Stimulated activated effector memory CD8-positive, alpha-beta T cell treated with anti-CD3 and anti-CD28 coated beads, Interleukin-12 subunit alpha, Interleukin-12 subunit beta, amount 100 ng/mL, for 72 hours (primary cell): Measurements from ENCODE around the gene TSPAN12.

Experiments
- ATAC-seq: fragments of 150-1000 bp; cut with Tn5 transposase; 2 replicates; pipeline ENCODE4 v1.10.0; 2021
- DNase-seq, 2 donors: peaks; one replicate each; pipeline ENCODE4 v3.0.0; 2021 to 2022; ENCODE audit warnings: low spot score in 2 of 2
- H3K27ac Mint-ChIP-seq: one replicate; pipeline ENCODE4 v1.8.0; 2022; ENCODE audit warnings: mild to moderate bottlenecking, mixed read lengths
- H3K36me3 Mint-ChIP-seq: one replicate; pipeline ENCODE4 v1.8.0; 2022; ENCODE audit warnings: mild to moderate bottlenecking, mixed read lengths
- H3K4me1 Mint-ChIP-seq: one replicate; pipeline ENCODE4 v1.8.0; 2022; ENCODE audit warnings: mixed read lengths
- H3K4me3 Mint-ChIP-seq: one replicate; pipeline ENCODE4 v1.8.0; 2022; ENCODE audit warnings: mild to moderate bottlenecking, mixed read lengths
- H3K9me3 Mint-ChIP-seq: one replicate; pipeline ENCODE4 v1.8.0; 2022; ENCODE audit warnings: mixed read lengths

Gene TSPAN12

GRCh38 chr7:120828528-120828927, 29.4 kb downstream of the TSPAN12 start:
- Mint-ChIP-seq H3K4me1 (no peaks in the 10 kb centered on the region), H3K27ac (no peak overlapping the region), H3K4me3 (no peak overlapping the region), H3K9me3 (no peaks in the 10 kb centered on the region), H3K36me3 (no peaks in the 10 kb centered on the region)
- DNase-seq: no peak
- ATAC-seq: no peak

GRCh38 chr7:120827371-120828118, 30.4 kb downstream of the TSPAN12 start:
- no peak overlapping the region for H3K27ac Mint-ChIP-seq
- no peak for ATAC-seq
- no peak overlapping the region for H3K4me3 Mint-ChIP-seq
- H3K9me3 Mint-ChIP-seq: no peaks in the 10 kb centered on the region
- no peaks in the 10 kb centered on the region for H3K36me3 Mint-ChIP-seq
- no peak for DNase-seq
- no peaks in the 10 kb centered on the region for H3K4me1 Mint-ChIP-seq

DNA sequence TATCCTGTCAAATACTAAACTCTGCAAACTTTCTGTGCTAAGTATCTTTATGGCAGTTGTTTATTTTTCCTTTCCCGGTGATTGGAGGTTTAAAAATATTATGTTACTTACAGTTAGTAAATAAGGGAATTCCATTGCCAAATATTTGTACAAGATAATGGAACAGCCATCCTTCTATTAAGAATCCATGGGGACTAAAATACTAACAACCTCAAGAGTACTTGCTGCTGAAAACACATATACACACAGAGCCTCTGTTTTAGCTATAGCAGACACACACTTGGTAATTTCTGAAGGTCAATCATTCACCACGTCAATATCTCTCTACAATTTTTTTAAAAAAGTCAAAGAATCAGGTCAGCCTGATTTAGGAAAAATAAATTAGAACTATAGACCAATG, 32.4 kb downstream of the TSPAN12 start:
- Mint-ChIP-seq H3K36me3 (no peaks in the 10 kb centered on the region), H3K27ac (no peak overlapping the region), H3K9me3 (no peaks in the 10 kb centered on the region), H3K4me1 (no peaks in the 10 kb centered on the region), H3K4me3 (no peak overlapping the region)
- DNase-seq: no peak
- ATAC-seq: no peak

GRCh38 chr7:120825152-120825551, 32.8 kb downstream of the TSPAN12 start:
- no peaks in the 10 kb centered on the region for H3K36me3 Mint-ChIP-seq
- no peaks in the 10 kb centered on the region for H3K4me1 Mint-ChIP-seq
- H3K4me3 Mint-ChIP-seq: no peak overlapping the region
- DNase-seq: no peak
- no peak for ATAC-seq
- H3K27ac Mint-ChIP-seq: no peak overlapping the region
- H3K9me3 Mint-ChIP-seq: no peaks in the 10 kb centered on the region

DNA sequence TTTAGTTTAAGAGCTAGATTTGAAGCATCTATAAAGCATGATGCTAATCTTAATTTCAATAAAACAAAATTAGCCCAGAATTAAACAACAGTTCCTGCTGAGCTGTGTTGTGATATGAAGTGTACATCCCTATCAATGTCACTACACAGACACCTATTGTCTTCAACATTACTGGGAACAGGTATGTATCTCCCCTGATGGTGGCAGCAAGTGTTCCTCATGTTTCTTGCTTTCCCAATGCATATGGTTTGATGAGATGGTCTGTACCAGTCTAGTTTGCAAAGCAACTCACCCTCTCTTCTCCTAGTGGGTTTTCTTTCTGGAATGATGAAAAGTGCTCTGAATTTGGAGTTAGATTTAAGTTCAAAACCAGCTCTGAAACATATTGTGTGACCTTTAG, 38.1 kb downstream of the TSPAN12 start:
- Mint-ChIP-seq H3K9me3 (no peaks in the 10 kb centered on the region), H3K4me3 (no peak overlapping the region), H3K27ac (no peak overlapping the region), H3K4me1 (no peaks in the 10 kb centered on the region), H3K36me3 (no peaks in the 10 kb centered on the region)
- DNase-seq: no peak
- ATAC-seq: no peak

DNA sequence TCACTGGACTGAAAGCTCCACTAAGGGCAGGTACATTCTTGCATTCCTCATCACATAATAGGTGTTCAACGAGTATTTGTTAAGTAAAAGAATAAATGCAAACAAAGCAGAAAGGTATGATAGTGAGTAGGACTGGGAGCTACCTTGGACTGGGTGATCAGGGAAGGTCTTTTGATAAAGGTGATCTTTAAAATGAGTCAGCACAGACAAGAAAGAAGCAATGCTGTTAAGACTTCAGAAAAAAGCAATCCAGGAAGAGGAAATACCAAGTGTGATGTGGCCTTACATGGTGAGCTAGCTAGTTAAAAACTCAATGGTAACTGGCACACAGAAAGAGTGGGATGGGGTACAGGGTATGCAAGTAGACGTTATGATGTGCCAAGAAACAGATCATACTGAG, 40.1 kb downstream of the TSPAN12 start:
- H3K27ac Mint-ChIP-seq: no peak overlapping the region
- H3K36me3 Mint-ChIP-seq: no peaks in the 10 kb centered on the region
- H3K9me3 Mint-ChIP-seq: no peaks in the 10 kb centered on the region
- no peak for DNase-seq
- no peak overlapping the region for H3K4me3 Mint-ChIP-seq
- H3K4me1 Mint-ChIP-seq: no peaks in the 10 kb centered on the region
- no peak for ATAC-seq

GRCh38 chr7:120814253-120814939, 43.5 kb downstream of the TSPAN12 start:
- DNase-seq (no peak), ATAC-seq (no peak)
- Mint-ChIP-seq H3K27ac (no peak overlapping the region), H3K36me3 (no peaks in the 10 kb centered on the region), H3K9me3 (no peaks in the 10 kb centered on the region), H3K4me3 (no peak overlapping the region), H3K4me1 (no peaks in the 10 kb centered on the region)

DNA sequence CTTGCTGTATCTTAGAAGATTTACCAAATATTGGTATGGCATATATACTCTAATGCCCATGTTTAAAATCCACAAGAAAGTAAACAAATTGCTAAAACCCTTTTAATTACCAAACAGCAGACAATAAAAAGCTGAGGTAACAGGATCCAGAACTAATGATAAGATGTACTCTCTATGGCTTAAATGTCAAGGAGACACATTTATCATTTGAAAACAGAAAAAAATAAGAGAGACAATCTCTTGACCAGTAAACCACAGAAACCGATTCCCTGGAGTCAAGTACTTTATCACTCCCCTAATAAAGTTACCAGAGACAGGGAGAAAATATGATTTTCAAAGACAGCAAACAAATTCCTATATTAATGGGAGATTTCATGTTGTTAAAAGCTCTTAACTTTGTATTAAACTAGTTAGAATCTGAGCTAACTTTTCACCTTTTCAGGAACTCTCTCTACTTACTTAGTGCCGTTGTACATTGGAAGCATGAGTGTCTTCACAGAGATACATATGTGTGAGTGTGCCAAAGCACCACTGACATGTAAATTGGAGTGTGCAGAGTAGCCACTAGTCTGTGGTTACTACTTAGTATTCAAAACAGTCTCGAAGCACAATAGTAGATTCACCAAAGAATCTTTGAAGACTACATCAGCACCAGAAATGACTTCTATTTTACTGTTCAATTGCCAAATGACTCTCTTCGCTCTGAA, 44.2 kb downstream of the TSPAN12 start:
- no peak for DNase-seq
- H3K4me3 Mint-ChIP-seq: no peak overlapping the region

GRCh38 chr7:120813089-120813488, 44.9 kb downstream of the TSPAN12 start:
- Mint-ChIP-seq H3K27ac (no peak overlapping the region), H3K4me1 (no peaks in the 10 kb centered on the region), H3K36me3 (no peaks in the 10 kb centered on the region), H3K9me3 (no peaks in the 10 kb centered on the region), H3K4me3 (no peak overlapping the region)
- ATAC-seq (no peak), DNase-seq (no peak)

More for the DNA sequence above, 44.2 kb downstream of the TSPAN12 start:
- no peak overlapping the region for H3K27ac Mint-ChIP-seq
- H3K4me1 Mint-ChIP-seq: no peaks in the 10 kb centered on the region
- no peaks in the 10 kb centered on the region for H3K36me3 Mint-ChIP-seq
- no peaks in the 10 kb centered on the region for H3K9me3 Mint-ChIP-seq
- no peak for ATAC-seq

GRCh38 chr7:120809260-120809659, 48.7 kb downstream of the TSPAN12 start:
- Mint-ChIP-seq H3K27ac (no peak overlapping the region), H3K9me3 (no peaks in the 10 kb centered on the region), H3K36me3 (no peaks in the 10 kb centered on the region), H3K4me1 (no peaks in the 10 kb centered on the region), H3K4me3 (no peak overlapping the region)
- DNase-seq (no peak), ATAC-seq (no peak)

DNA sequence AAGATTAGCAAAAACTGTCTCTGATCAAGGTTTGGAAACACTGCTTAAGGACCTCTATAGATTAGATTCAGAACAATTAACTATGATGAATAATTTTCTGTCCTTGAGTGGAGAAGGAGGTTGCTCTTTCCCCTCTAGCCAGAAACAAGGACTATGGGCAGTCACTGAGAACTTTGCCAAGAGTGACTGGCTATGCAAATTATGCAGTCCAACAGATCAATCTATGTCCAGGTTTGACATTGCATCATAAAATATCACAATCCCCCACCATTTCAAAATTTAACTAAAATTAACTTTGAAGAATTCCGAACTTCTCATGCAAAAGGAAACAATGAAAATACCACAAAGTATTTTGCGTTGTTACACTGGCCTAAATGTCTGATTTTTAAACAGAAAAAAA, 50.6 kb downstream of the TSPAN12 start:
- Mint-ChIP-seq H3K27ac (no peak overlapping the region), H3K4me1 (no peaks in the 10 kb centered on the region), H3K4me3 (no peak overlapping the region), H3K36me3 (no peaks in the 10 kb centered on the region), H3K9me3 (no peaks in the 10 kb centered on the region)
- ATAC-seq: no peak
- no peak for DNase-seq

DNA sequence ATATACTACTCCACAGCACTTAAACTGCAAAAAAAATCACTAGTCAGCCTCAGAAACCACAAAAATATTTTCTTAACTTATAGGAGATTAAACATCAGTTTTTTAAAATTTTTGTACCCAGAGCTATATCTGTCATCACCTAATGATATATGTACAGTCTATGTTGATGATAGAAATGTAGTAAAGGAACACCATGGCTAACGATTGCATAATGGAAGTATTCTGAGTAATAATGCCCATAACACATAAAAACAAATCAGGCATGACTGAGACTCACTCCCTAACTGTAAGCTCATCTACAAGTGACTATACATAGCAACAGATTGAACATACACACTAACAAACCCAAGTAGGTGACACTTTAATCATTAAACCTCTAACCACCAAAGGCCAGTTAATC, 51.3 kb downstream of the TSPAN12 start:
- Mint-ChIP-seq H3K36me3 (no peaks in the 10 kb centered on the region), H3K4me3 (no peak overlapping the region), H3K9me3 (no peaks in the 10 kb centered on the region), H3K4me1 (no peaks in the 10 kb centered on the region), H3K27ac (no peak overlapping the region)
- no peak for DNase-seq
- ATAC-seq: peak; percentile 31

GRCh38 chr7:120805636-120806388, 52.1 kb downstream of the TSPAN12 start:
- ATAC-seq (peak; percentile 36), DNase-seq (peak; percentile 36 to 66)

GRCh38 chr7:120802751-120803150, 55.2 kb downstream of the TSPAN12 start:
- Mint-ChIP-seq H3K4me3 (no peak overlapping the region), H3K27ac (no peak overlapping the region), H3K9me3 (no peaks in the 10 kb centered on the region), H3K36me3 (no peaks in the 10 kb centered on the region), H3K4me1 (no peaks in the 10 kb centered on the region)
- DNase-seq: no peak
- no peak for ATAC-seq

More at GRCh38 chr7:120805636-120806388, 52.1 kb downstream of the TSPAN12 start:
- no peak overlapping the region for H3K27ac Mint-ChIP-seq
- H3K36me3 Mint-ChIP-seq: no peaks in the 10 kb centered on the region
- no peak overlapping the region for H3K4me3 Mint-ChIP-seq
- no peaks in the 10 kb centered on the region for H3K9me3 Mint-ChIP-seq
- H3K4me1 Mint-ChIP-seq: no peaks in the 10 kb centered on the region

DNA sequence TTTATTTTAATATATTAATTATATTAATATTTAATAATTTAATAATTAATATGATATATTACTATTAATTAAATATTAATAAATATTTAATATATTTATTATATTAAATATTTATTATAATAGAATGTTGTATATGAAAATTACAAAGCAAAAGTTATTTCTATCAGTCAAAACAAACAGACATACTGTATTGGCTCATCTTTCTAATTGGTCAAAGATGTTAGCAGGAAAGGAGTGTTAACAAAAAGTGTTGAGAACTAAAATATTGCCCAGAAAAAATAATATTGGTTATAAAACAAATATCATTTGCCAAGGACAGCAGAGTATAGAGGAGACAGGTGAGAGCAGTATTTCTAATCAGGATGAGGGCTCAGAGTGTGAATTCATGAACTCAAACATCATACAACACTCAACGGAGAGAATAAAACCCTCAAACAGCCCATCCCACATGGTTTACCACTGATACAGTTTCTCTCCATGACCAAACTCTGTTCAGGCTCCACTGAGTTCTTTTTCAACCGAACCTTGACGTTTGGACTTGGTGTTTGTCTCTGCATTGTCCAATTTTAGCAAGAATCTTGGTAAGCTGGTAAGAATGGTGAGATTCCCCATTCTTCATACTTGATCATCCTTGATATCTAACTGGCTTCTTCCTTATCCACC, 58.0 kb downstream of the TSPAN12 start:
- H3K36me3 Mint-ChIP-seq: no peaks in the 10 kb centered on the region
- no peaks in the 10 kb centered on the region for H3K4me1 Mint-ChIP-seq
- DNase-seq (no peak), ATAC-seq (peak; percentile 33)
- H3K27ac Mint-ChIP-seq: no peak overlapping the region
- no peaks in the 10 kb centered on the region for H3K9me3 Mint-ChIP-seq
- no peak overlapping the region for H3K4me3 Mint-ChIP-seq
